Stimulated activated CD8-positive, alpha-beta memory T cell treated with anti-CD3 and anti-CD28 coated beads, Interleukin-12 subunit alpha, Interleukin-12 subunit beta, amount 100 ng/mL, for 4 hours (primary cell): Measurements from ENCODE around the gene TMEM60.
"Not testable (repeated sequence)": the region's sequence is repeated elsewhere in the genome, so short reads cannot be mapped to it uniquely, and the experiment has no call there.

Experiments
- DNase-seq: peaks from one replicate; pipeline ENCODE4 v3.0.0-alpha.2; 2020; ENCODE audit warnings: low read depth

The TMEM60 gene, protein sequence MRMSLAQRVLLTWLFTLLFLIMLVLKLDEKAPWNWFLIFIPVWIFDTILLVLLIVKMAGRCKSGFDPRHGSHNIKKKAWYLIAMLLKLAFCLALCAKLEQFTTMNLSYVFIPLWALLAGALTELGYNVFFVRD

GRCh38 chr7:77798394-77799077 is at the start of gene TMEM60, which contains the start of gene PHTF2:
TMEM60 (minus strand) TSS chr7:77798434; CDS start chr7:77794373, 4,061 bp downstream.
PHTF2 (plus strand) TSS chr7:77798773.
- DNase-seq: peak; percentile 83

DNA sequence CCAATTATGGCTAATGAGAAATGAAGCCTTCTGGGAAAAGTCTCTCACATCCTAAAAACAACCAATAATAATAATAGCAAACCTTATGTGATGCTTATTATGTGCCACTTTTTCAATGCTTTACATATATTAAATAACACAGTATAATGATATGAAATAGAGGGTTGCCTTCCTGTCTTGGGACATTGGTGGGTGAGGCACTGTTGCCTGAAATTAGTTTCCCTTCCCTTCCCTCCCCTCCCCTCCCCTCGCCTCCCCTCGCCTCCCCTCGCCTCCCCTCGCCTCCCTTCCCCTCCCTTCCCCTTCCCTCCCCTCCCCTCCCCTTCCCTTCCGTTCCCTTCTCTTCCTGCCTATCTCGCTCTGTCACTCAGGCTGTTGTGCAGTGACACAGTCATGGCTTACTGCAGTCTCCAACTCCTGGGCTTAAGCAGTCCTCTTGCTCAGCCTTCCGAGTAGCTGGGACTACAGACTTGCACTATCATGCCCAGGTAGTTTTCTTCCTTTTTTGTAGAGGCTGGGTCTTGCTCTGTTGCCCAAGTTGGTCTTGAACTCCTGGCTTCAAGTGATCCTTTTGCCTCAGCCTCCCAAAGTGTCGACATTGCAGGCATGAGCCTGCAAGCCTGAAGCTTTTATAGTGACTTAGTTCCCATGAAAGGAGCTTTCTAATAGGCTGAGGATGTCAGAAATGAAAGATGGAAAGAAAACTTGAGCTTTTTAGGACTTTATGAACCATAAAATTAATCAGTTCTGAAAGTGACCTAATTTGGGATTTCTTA is 48.3 kb upstream of the TMEM60 start:
- no peak for DNase-seq

GRCh38 chr7:77843194-77843593 is 45.0 kb upstream of the TMEM60 start:
- DNase-seq: no peak

DNA sequence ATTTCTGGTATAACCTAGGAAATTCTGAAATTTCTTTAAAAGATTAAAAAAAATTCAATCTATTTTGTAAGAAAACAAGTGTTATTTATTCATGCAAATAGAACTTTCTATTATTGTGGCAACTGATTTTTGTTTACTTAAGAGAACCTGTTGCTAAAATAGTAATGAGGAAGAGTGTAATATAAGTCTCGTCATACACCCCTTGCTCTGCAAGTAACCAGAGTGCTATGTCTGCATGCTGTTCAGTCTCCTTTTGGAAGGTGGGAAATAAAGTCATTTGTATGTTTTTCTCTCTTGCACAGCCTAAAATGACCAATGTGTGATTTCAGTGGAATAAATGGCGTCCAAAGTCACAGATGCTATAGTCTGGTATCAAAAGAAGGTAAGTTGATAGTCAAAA is 41.7 kb upstream of the TMEM60 start:
- no peak for DNase-seq

GRCh38 chr7:77838929-77839491 is 40.8 kb upstream of the TMEM60 start:
- DNase-seq: no peak

- no peak for DNase-seq
Measured at GRCh38 chr7:77837966-77838365, 39.7 kb upstream of the TMEM60 start.

- no peak for DNase-seq
Measured at GRCh38 chr7:77837275-77837674, 39.0 kb upstream of the TMEM60 start.

DNA sequence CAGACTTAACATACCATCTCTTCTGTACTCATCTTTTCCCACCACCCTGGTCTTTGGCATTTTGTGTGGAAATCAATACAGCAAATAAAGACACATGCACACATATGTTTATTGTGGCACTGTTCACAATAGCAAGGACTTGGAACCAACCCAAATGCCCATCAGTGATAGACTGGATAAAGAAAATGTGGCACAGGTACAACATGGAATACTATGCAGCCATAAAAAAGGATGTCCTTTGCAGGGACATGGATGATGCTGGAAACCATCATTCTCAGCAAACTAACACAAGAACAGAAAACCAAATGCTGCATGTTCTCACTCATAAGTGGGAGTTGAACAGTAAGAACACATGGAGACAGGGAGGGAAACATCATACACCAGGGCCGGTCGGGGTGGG is 38.2 kb upstream of the TMEM60 start:
- not testable (repeated sequence) for DNase-seq

DNA sequence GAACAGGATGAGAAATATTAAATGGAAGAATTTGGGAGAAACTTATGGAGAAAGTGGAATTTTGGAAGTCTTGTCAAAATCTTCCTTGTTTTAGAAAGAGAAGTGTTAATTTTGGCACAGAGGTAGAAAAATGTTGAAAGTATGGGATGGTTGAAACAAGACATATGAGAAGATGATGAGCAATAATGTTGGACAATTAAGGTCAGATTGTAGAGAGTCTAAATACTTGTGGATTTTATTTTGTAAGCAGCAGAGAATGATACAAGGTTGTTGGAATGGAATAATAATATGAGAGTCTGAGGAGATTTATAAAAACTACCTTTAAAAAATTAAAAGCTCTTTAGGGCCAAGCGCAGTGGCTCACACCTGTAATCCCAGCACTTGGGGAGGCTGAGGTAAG is 34.9 kb upstream of the TMEM60 start:
- DNase-seq: no peak

DNA sequence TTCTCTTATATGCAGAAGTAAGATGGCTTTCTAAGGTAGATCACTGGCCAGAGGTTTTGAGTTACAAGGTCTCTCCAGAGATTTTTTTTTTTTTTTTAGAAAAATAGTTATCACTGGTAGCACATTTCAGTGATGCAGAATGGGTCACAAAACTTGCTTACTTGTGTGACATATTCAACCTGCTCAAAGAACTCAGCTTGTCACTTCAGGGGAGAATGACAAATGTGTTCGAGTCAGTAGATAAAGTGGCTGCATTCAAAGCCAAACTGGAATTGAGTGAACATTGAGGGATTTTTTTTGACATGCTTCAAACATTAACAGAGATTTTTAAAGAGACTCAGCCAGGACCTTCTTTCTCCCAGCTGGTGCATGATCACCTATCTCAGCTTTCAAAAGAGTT is 33.7 kb upstream of the TMEM60 start:
- DNase-seq: no peak

DNA sequence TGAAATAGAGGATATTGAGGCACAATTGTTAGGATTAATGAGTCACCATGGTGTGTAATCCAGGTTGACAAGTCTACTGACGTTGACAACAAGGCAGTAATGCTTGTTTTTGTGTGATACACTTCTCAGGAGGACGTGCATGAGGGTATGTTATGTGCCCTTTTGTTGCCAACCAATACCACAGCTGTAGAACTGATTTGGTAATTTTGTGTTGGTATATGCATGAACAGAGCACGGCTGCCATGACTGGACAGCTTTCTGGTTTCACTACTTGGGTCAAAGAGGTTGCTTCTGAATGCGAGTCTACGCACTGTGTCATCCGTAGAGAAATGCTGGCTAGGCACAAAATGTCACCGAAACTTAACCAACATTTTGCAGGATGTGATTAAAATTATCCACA is 33.2 kb upstream of the TMEM60 start:
- no peak for DNase-seq

DNA sequence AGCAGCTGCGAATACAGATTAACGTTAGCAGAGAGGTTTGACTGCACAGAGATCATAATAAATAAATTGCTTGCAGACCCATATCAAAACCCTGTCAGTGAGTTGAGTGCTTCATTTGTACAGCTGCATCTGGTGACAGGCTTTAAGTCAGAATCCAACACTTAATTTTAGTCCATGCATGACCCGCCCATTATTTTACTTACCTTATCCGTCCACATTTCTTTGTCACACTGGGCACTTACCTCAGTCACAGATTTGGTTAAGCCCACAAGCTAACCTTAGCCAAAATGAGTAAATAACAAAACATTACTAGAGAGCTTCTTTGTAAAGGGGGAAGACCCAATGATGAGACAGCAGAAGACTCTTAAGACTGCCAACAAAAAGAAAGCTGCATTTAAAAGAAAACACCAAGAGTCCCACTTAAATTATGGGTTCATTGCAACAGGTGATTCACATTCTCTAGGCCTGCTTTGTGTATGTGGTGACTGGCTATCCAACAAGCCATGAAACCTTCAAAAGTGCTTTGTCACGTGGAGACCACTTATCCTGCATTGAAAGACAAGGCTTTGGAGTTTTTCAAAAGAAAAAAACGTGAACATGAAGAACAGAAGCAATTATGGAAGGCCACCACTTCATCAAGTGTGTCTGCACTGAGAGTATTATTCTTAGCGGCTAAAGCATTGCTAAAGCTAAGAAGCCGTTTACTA is 32.6 kb upstream of the TMEM60 start:
- no peak for DNase-seq

GRCh38 chr7:77827999-77828398 is 29.8 kb upstream of the TMEM60 start:
- DNase-seq: no peak

GRCh38 chr7:77826300-77826699 is 28.1 kb upstream of the TMEM60 start:
- DNase-seq: no peak

GRCh38 chr7:77825131-77825530 is 26.9 kb upstream of the TMEM60 start:
- no peak for DNase-seq

- DNase-seq: no peak
Measured at GRCh38 chr7:77824636-77825035, 26.4 kb upstream of the TMEM60 start.

DNA sequence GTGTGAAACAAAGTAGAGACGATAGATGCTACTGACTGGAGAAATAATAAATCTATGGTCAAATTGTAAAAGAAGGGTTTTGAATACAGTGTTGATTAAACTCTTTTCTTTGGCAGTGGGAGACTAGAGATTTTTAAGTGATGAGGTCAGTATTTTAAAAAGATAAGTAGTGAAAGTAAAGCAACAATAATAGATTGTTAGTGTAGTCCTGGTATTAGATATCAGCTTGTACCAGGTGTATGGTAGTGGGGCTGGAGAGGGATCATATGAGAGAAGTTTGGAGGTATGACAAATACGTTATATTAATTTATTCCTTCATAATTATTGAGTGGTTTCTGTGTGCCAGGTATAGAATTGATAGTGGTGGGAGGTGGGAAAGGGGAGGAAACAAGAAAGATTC is 25.6 kb upstream of the TMEM60 start:
- DNase-seq: no peak

DNA sequence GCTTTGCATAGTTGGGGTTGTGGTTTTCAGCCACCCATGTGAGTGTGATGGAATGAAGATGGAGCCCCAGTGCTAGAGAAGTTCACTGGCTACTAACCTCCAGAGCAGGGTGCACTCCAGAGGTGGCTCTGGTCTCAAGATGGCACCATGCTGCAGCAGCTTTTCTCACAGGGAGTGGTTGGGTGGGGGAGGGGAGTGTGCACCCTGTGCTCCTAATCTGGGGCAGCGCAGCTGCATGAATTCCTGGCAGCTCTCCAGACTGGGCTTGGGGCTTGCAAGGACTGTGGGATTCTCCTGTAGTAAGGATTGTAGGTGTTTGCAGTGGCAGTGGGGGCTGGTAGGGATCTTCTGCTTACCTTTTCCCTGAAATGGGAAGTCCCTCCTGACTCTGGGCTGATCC is 24.0 kb upstream of the TMEM60 start:
- DNase-seq: no peak

DNA sequence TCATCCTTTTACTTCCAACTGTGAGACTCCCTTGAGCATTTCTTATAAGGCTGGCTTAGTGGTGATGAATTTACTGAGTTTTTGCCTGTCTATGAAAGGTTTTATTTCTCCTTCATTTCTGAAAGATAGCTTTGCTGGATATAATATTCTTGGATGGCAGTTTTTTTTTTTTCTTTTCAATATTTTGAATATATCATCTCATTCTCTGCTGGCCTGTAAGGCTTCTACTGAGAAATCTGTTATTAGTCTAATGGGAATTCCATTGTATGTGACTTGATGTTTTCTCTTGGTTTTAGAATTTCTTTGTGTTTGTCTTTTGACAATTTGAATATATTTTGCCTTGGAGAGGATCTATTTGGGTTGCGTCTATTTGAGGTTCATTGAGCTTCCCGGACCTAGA is 22.7 kb upstream of the TMEM60 start:
- no peak for DNase-seq

- no peak for DNase-seq
Measured at GRCh38 chr7:77819021-77819420, 20.8 kb upstream of the TMEM60 start.

- DNase-seq: no peak
Measured at GRCh38 chr7:77813180-77813579, 14.9 kb upstream of the TMEM60 start.

DNA sequence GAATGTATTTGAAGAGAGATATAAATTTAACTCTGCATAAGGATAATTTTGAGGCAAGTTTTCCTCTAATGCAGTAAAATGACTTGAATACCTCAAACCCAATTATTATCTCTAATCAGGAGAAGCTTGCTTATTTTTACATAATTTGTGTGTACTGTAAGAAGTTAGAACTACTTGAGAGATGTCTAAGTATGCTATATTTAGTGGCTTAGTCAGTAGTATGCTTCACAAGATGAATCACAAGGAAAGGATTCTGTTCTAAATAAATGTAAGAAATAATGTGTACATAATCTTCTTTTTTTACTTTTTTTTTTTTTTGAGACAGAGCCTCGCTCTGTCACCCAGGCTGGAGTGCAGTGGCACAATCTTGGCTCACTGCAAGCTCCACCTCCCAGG is 14.1 kb upstream of the TMEM60 start:
- DNase-seq: no peak
